ENCODE results near the gene AGBL1.
"Not testable (repeated sequence)": the region's sequence is repeated elsewhere in the genome, so short reads cannot be mapped to it uniquely, and the experiment has no call there.

AGBL1 gene

GRCh38 chr15:86846036-86846435 is 766.4 kb downstream of the AGBL1 start:
- DNase-seq, result no peak

- DNase-seq, result no peak
These were observed 769.5 kb downstream of the AGBL1 start for GRCh38 chr15:86849136-86849535.

GRCh38 chr15:86849558-86850285 is 770.1 kb downstream of the AGBL1 start:
- no peak for DNase-seq

GRCh38 chr15:86850939-86851338 is 771.3 kb downstream of the AGBL1 start:
- DNase-seq, result no peak

GRCh38 chr15:86852741-86853140 is 773.1 kb downstream of the AGBL1 start:
- DNase-seq, result no peak

- no peak for DNase-seq
These were observed 774.5 kb downstream of the AGBL1 start for GRCh38 chr15:86854176-86854575.

GRCh38 chr15:86855307-86856291 is 775.9 kb downstream of the AGBL1 start:
- no peak for DNase-seq

- no peak for DNase-seq
These were observed 778.0 kb downstream of the AGBL1 start for GRCh38 chr15:86857701-86858100.

- DNase-seq, result no peak
These were observed 783.7 kb downstream of the AGBL1 start for GRCh38 chr15:86863226-86863915.

GRCh38 chr15:86865920-86866319 is 786.2 kb downstream of the AGBL1 start:
- no peak for DNase-seq

- no peak for DNase-seq
These were observed 791.2 kb downstream of the AGBL1 start for GRCh38 chr15:86870846-86871245.

GRCh38 chr15:86871964-86872363 is 792.3 kb downstream of the AGBL1 start:
- no peak for DNase-seq

GRCh38 chr15:86872782-86873181 is 793.1 kb downstream of the AGBL1 start:
- no peak for DNase-seq

GRCh38 chr15:86875067-86875466 is 795.4 kb downstream of the AGBL1 start:
- no peak for DNase-seq

GRCh38 chr15:86876387-86876944 is 796.8 kb downstream of the AGBL1 start:
- no peak for DNase-seq

- no peak for DNase-seq
These were observed 797.5 kb downstream of the AGBL1 start for GRCh38 chr15:86877171-86877631.

GRCh38 chr15:86878844-86879243 is 799.2 kb downstream of the AGBL1 start:
- DNase-seq, result not testable (repeated sequence)

GRCh38 chr15:86879250-86880229 is 799.9 kb downstream of the AGBL1 start:
- DNase-seq, result no peak

- no peak for DNase-seq
These were observed 805.9 kb downstream of the AGBL1 start for GRCh38 chr15:86885616-86886015.

- no peak for DNase-seq
These were observed 813.2 kb downstream of the AGBL1 start for GRCh38 chr15:86892774-86893449.

GRCh38 chr15:86894269-86894668 is 814.6 kb downstream of the AGBL1 start:
- DNase-seq, result no peak

Measured in activated CD4-positive, alpha-beta T cell treated with anti-CD3 and anti-CD28 coated beads, Interleukin-10, Interleukin-2, amounts not matched to agents 100 ng/mL and 50 ng/mL, durations not matched to agents 16 hours and 8 hours (primary cell).